ENCODE results near the gene DHODH. TPM values are rescaled to one million over a fixed set of nuclear protein-coding genes. Genes with fewer than 3 reads are reported as not detected.
A peak's percentile ranks its signal among the peaks of the same experiment; 100 is the strongest.
"Not testable (repeated sequence)": the region's sequence is repeated elsewhere in the genome, so short reads cannot be mapped to it uniquely, and the experiment has no call there.

Gene DHODH
- total and polyA plus RNA-seq, 2 donors (not counting 1 experiment from before 2014, with no cell fraction given): 7.4 to 11.3 TPM

DNA sequence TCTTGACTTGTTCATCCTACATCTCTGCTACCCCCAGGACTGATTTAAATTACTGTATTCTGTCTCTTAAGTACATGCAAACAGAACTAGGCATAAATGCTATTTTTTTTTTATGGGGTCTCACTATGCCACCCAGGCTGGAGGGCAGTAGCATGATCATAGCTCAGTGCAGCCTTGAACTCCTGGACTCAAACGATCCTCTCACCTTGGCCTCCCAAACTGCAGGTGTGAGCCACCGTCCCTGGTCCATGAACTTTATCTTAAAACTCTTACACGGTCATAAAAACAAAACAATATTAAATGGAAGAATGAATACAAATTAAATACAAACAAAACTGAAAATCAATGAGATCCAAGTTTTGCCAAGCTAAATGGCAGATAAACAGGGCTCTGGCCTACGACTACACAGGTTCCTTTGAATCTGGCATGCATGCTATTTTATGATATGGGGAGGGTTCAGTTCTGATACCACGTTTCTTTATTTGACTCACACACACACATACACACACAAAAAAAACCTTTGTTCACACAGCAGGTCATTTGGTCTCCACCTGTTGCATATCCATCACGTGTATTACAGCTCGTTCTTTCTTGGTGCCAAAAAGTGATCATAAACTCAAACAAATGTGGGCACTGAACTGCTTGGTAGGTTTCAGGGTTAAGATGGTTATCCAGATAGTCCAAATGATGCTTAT, 7.2 kb upstream of the DHODH start:
- ChIA-PET POLR2A (no interaction called here), CTCF (no interaction called here)
- Mint-ChIP-seq H3K27me3 (peaks cover 25% of the 10 kb centered on the region), H3K4me3 (no peak overlapping the region), H3K27ac (no peak overlapping the region), H3K9me3 (ENCODE audit: insufficient read depth) (no peaks in the 10 kb centered on the region), H3K4me1 (no peaks in the 10 kb centered on the region)
- H3K36me3 ChIP-seq (replicated peaks in 1 of 2; ENCODE audit: control extremely low read depth in 1 of 2, control insufficient read depth in 1 of 2, extremely low read depth in 1 of 2, insufficient read depth in 2 of 2, low read length in 1 of 2): no peaks in the 10 kb centered on the region
- intact Hi-C loops (cut with micrococcal nuclease): loop anchor here (10.0 kb wide), 1 partner anchor 1477 kb away; the partner anchor contains the start of genes COG4 and SF3B3
- no peaks in the 10 kb centered on the region for H3K4me1 ChIP-seq (ENCODE audit: control insufficient read depth in 2 of 2, insufficient read depth in 2 of 2, low read length in 2 of 2)
- no peak overlapping the region for H3K4me3 ChIP-seq (ENCODE audit: control extremely low read depth in 1 of 5, extremely low read depth in 1 of 5, insufficient read depth in 1 of 5, low read depth in 2 of 5, low read length in 4 of 5)
- no peaks in the 10 kb centered on the region for H3K79me2 ChIP-seq (ENCODE audit: control insufficient read depth, insufficient read depth, low read length)
- no peak overlapping the region for H3K27ac ChIP-seq (ENCODE audit: low read length in 2 of 2)
- H2AFZ ChIP-seq (ENCODE audit: insufficient read depth, low read depth, low read length, poor library complexity, severe bottlenecking): no peak overlapping the region
- no peak overlapping the region for H3K9ac ChIP-seq (ENCODE audit: low read length)
- DNase-seq (no peak), ATAC-seq (ENCODE audit: low read depth) (no peak)
- no peaks in the 10 kb centered on the region for H3K9me3 ChIP-seq (ENCODE audit: control extremely low read depth in 1 of 3, control insufficient read depth in 2 of 3, insufficient read depth in 1 of 3, low read length in 2 of 3)
- 100% methylated on average over 2 of the region's 7 CpGs for WGBS (ENCODE audit: insufficient coverage)
- H3K27me3 ChIP-seq (replicated peaks in 1 of 4; ENCODE audit: control extremely low read depth in 1 of 4, control insufficient read depth in 3 of 4, insufficient read depth in 4 of 4, low read length in 3 of 4): peaks cover 0 to 4% (median 2%) of the 10 kb centered on the region in 4 experiments
- H3K4me2 ChIP-seq (replicated peaks; ENCODE audit: low read depth, low read length, poor library complexity, severe bottlenecking): no peak overlapping the region
- TF ChIP-seq, protein P1, sequence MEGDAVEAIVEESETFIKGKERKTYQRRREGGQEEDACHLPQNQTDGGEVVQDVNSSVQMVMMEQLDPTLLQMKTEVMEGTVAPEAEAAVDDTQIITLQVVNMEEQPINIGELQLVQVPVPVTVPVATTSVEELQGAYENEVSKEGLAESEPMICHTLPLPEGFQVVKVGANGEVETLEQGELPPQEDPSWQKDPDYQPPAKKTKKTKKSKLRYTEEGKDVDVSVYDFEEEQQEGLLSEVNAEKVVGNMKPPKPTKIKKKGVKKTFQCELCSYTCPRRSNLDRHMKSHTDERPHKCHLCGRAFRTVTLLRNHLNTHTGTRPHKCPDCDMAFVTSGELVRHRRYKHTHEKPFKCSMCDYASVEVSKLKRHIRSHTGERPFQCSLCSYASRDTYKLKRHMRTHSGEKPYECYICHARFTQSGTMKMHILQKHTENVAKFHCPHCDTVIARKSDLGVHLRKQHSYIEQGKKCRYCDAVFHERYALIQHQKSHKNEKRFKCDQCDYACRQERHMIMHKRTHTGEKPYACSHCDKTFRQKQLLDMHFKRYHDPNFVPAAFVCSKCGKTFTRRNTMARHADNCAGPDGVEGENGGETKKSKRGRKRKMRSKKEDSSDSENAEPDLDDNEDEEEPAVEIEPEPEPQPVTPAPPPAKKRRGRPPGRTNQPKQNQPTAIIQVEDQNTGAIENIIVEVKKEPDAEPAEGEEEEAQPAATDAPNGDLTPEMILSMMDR (IDR thresholded peaks at IDR 0.05): no peak
- no peak for TF ChIP-seq EZH2 (IDR thresholded peaks at IDR 0.05; ENCODE audit: borderline replicate concordance, insufficient read depth, low read depth, low read length, poor library complexity, severe bottlenecking)
- H4K20me1 ChIP-seq (ENCODE audit: control insufficient read depth, insufficient read depth, low read length, poor library complexity, severe bottlenecking): no peaks in the 10 kb centered on the region

DNA sequence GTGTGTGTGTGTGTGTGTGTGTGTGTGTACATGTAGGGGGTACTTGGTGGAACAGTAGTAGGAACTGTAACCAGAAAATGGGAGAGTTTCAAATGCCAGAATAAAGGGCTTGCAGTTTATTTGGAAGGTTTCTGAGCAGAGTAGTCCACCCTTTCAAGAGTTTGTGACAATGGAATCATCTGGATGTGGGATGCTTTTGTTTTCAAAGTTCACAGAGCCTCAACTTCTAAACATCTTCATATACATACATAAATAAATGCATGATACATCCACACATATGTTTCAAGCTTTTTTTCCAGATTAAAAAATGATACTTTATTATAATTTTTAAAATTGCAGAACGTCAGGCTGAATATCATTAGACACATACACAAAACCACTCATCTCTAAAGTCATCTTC, 5.9 kb upstream of the DHODH start:
- Histone ChIP-seq H3K9me3 (ENCODE audit: control extremely low read depth in 1 of 3, control insufficient read depth in 2 of 3, insufficient read depth in 1 of 3, low read length in 2 of 3) (no peaks in the 10 kb centered on the region), H3K27me3 (replicated peaks in 1 of 4; ENCODE audit: control extremely low read depth in 1 of 4, control insufficient read depth in 3 of 4, insufficient read depth in 4 of 4, low read length in 3 of 4) (peaks cover 0 to 4% (median 0%) of the 10 kb centered on the region in 4 experiments), H3K4me3 (ENCODE audit: control extremely low read depth in 1 of 5, extremely low read depth in 1 of 5, insufficient read depth in 1 of 5, low read depth in 2 of 5, low read length in 4 of 5) (no peak overlapping the region), H2AFZ (ENCODE audit: insufficient read depth, low read depth, low read length, poor library complexity, severe bottlenecking) (no peak overlapping the region), H4K20me1 (ENCODE audit: control insufficient read depth, insufficient read depth, low read length, poor library complexity, severe bottlenecking) (no peaks in the 10 kb centered on the region), H3K27ac (ENCODE audit: low read length in 2 of 2) (no peak overlapping the region), H3K9ac (ENCODE audit: low read length) (no peak overlapping the region), H3K36me3 (replicated peaks in 1 of 2; ENCODE audit: control extremely low read depth in 1 of 2, control insufficient read depth in 1 of 2, extremely low read depth in 1 of 2, insufficient read depth in 2 of 2, low read length in 1 of 2) (no peaks in the 10 kb centered on the region), H3K79me2 (ENCODE audit: control insufficient read depth, insufficient read depth, low read length) (no peaks in the 10 kb centered on the region), H3K4me2 (replicated peaks; ENCODE audit: low read depth, low read length, poor library complexity, severe bottlenecking) (no peak overlapping the region), H3K4me1 (ENCODE audit: control insufficient read depth in 2 of 2, insufficient read depth in 2 of 2, low read length in 2 of 2) (no peaks in the 10 kb centered on the region)
- Mint-ChIP-seq H3K4me1 (peaks cover 3% of the 10 kb centered on the region), H3K4me3 (no peak overlapping the region), H3K27me3 (peaks cover 19% of the 10 kb centered on the region), H3K27ac (no peak overlapping the region), H3K9me3 (ENCODE audit: insufficient read depth) (no peaks in the 10 kb centered on the region)
- TF ChIP-seq EZH2 (IDR thresholded peaks at IDR 0.05; ENCODE audit: borderline replicate concordance, insufficient read depth, low read depth, low read length, poor library complexity, severe bottlenecking): no peak
- TF ChIP-seq, protein P1 (IDR thresholded peaks at IDR 0.05): no peak
- ATAC-seq (ENCODE audit: low read depth): no peak
- no CpG with 5 or more reads among the region's 1 CpG for WGBS (ENCODE audit: insufficient coverage)
- ChIA-PET CTCF (no interaction called here), POLR2A (no interaction called here)
- DNase-seq: no peak
- intact Hi-C loops (cut with micrococcal nuclease): loop anchor here (10.0 kb wide), 1 partner anchor 1478 kb away; the partner anchor contains the start of genes COG4 and SF3B3

DNA sequence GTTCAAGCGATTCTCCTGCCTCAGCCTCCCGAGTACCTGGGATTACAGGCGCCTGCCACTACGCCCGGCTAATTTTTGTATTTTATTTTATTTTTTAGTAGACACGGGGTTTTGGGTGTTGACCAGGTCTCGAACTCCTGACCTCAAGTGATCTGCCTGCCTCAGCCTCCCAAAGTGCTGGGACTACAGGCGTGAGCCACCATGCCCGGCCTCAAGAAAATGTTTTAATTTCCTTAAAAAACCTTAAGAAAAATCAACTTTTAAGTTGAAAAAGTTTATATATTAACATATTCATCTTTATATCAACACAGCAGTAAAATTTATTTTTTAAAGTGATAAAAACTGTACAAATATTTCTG, 500 bp upstream of the DHODH start:
- peak overlapping the region; percentile 79 for H3K4me2 ChIP-seq (replicated peaks; ENCODE audit: low read depth, low read length, poor library complexity, severe bottlenecking)

More for the DNA sequence above, 500 bp upstream of the DHODH start:
- ATAC-seq (ENCODE audit: low read depth); H3K9me3 Mint-ChIP-seq (ENCODE audit: insufficient read depth); DNase-seq; H3K79me2 ChIP-seq (ENCODE audit: control insufficient read depth, insufficient read depth, low read length); H3K36me3 ChIP-seq (replicated peaks in 1 of 2; ENCODE audit: control extremely low read depth in 1 of 2, control insufficient read depth in 1 of 2, extremely low read depth in 1 of 2, insufficient read depth in 2 of 2, low read length in 1 of 2); H3K27me3 Mint-ChIP-seq; CTCF ChIA-PET; H3K9me3 ChIP-seq (ENCODE audit: control extremely low read depth in 1 of 3, control insufficient read depth in 2 of 3, insufficient read depth in 1 of 3, low read length in 2 of 3); POLR2A ChIA-PET; H4K20me1 ChIP-seq (ENCODE audit: control insufficient read depth, insufficient read depth, low read length, poor library complexity, severe bottlenecking); H3K27me3 ChIP-seq (replicated peaks in 1 of 4; ENCODE audit: control extremely low read depth in 1 of 4, control insufficient read depth in 3 of 4, insufficient read depth in 4 of 4, low read length in 3 of 4): not testable (repeated sequence)
- peak overlapping the region; percentile 6 for H3K9ac ChIP-seq (ENCODE audit: low read length)
- peaks cover 0 to 12% of the 10 kb centered on the region in 2 donors for H3K4me1 ChIP-seq (ENCODE audit: control insufficient read depth in 2 of 2, insufficient read depth in 2 of 2, low read length in 2 of 2)
- intact Hi-C loops (cut with micrococcal nuclease): loop anchor here (1.0 to 10.0 kb wide), 8 partner anchors 46 to 1483 kb away; partner anchors contain the start of genes COG4, DHX38, IST1 and SF3B3
- H3K4me3 Mint-ChIP-seq: peak overlapping the region; percentile 95
- peak overlapping the region in 4 of 5 experiments; percentile 23 to 65 (median 29) for H3K4me3 ChIP-seq (ENCODE audit: control extremely low read depth in 1 of 5, extremely low read depth in 1 of 5, insufficient read depth in 1 of 5, low read depth in 2 of 5, low read length in 4 of 5)
- H3K27ac ChIP-seq (ENCODE audit: low read length in 2 of 2): peak overlapping the region; percentile 69 to 73
- 87% methylated on average over 2 of the region's 9 CpGs for WGBS (ENCODE audit: insufficient coverage)
- H3K4me1 Mint-ChIP-seq: peaks cover 15% of the 10 kb centered on the region
- H2AFZ ChIP-seq (ENCODE audit: insufficient read depth, low read depth, low read length, poor library complexity, severe bottlenecking): peak overlapping the region; percentile 50
- peak overlapping the region; percentile 94 for H3K27ac Mint-ChIP-seq

Measured in B cell (primary cell).